Heart left ventricle (tissue), 16 donors: Measurements from ENCODE around the gene EVL. TPM values are rescaled to one million over a fixed set of nuclear protein-coding genes. Genes with fewer than 3 reads are reported as not detected.

Experiments used
- ATAC-seq, 4 donors: fragments of 200-7000 bp; cut with Tn5 transposase; one replicate each; pipeline ENCODE4 v1.9.1; 2020 to 2022; ENCODE audit warnings: moderate library complexity in 4 of 4, mild to moderate bottlenecking in 3 of 4, moderate number of reproducible peaks in 1 of 4
- DNase-seq, 5 donors: peaks; one replicate each; pipeline ENCODE4 v3.0.0-alpha.2; 2020
- H3K27ac ChIP-seq, 12 donors: fragments of 200-600 bp; sonication (generic) in 4 of 12; one replicate each; pipeline versions ENCODE4 v1.5.0 to v1.8.0; 2016 to 2022; ENCODE audit warnings: mild to moderate bottlenecking in 2 of 12
- H3K27me3 ChIP-seq, 9 donors: fragments of 200-600 bp; sonication (generic) in 2 of 9; one replicate each; pipeline versions ENCODE4 v1.5.1 to v1.8.0; 2016 to 2022; ENCODE audit warnings: mild to moderate bottlenecking in 3 of 9
- H3K36me3 ChIP-seq, 9 donors: fragments of 200-600 bp; sonication (generic) in 2 of 9; one replicate each; pipeline versions ENCODE4 v1.5.0 to v1.8.0; 2018 to 2022; ENCODE audit warnings: mild to moderate bottlenecking in 2 of 9
- H3K4me1 ChIP-seq, 12 donors: fragments of 200-600 bp; sonication (generic) in 4 of 12; one replicate each; pipeline versions ENCODE4 v1.5.0 to v1.8.0; 2016 to 2022; ENCODE audit warnings: mild to moderate bottlenecking in 3 of 12
- H3K4me3 ChIP-seq, 12 donors: fragments of 200-600 bp; sonication (generic) in 4 of 12; one replicate each; pipeline versions ENCODE4 v1.5.0 to v1.8.0; 2017 to 2022; ENCODE audit warnings: mild to moderate bottlenecking in 9 of 12, moderate library complexity in 4 of 12
- H3K9me3 ChIP-seq, 12 donors: fragments of 200-600 bp; sonication (generic) in 4 of 12; one replicate each; pipeline versions ENCODE4 v1.5.0 to v1.8.0; 2016 to 2022; ENCODE audit warnings: mild to moderate bottlenecking in 1 of 12
- CTCF ChIP-seq, 12 donors: fragments of 200-600 bp; sonication (generic) in 4 of 12; IDR thresholded peaks; one replicate each; pipeline versions ENCODE4 v1.5.0 to v1.8.0; 2018 to 2022; ENCODE audit warnings: antibody characterized with exemption in 12 of 12, mild to moderate bottlenecking in 5 of 12
- POLR2A ChIP-seq, 2 donors: fragments of 450-650 bp; IDR thresholded peaks; one replicate each; pipeline ENCODE4 v1.6.1; 2017; ENCODE audit warnings: antibody characterized with exemption in 2 of 2, mild to moderate bottlenecking in 2 of 2, moderate library complexity in 2 of 2
- WGBS, 4 donors: extraction: QIAGEN DNeasy Blood & Tissue Kit in 2 of 4; methylation state at CpG; one replicate each; pipeline versions ENCODE4 v1.1.5 to v1.1.7; 2013 to 2018; 5-methylcytosine and 5-hydroxymethylcytosine counted together
- intact Hi-C, 10 donors: fragments of 100-400 bp; cut with DNase I; formaldehyde crosslinking; loops; one replicate each; pipeline versions ENCODE4 v1.11.1 to v1.14.2; 2022
- polyA plus RNA-seq, 2 donors: library from polyadenylated mRNA; stranded (reverse); fragments of 200-250 nt; gene quantifications; one replicate each; pipeline ENCODE4 v1.2.3, GENCODE V29; 2013
- total RNA-seq, 9 donors: library from RNA; depleted of rRNA in 2 of 9; stranded (reverse); fragments of >200 nt in 2 of 9; fragmentation: NEBNext Ultra II Directional in 3 of 9; extraction: Animal tissue kit (Norgen Biotek cat#: 25700) in 3 of 9; gene quantifications; one replicate each; pipeline versions ENCODE4 v1.1.0 to v1.2.4, GENCODE V29; 2016 to 2023
- donor health status: ischemic (EF 13 %, LVEDD 7.1; RV severe dilation, severe dysfunction).
- donor health status: healthy with polysubstance abuse.
- donor health status: DM: no; HTN: yes; CAD: no.
- donor health status: DM: no; HTN: no; CAD: no.
- donor health status: ischemic (EF 25% LVEDD 6.9; RV normal size, moderate dysfunction).
- donor health status: ischemic (EF 25% LVEDD 5.7; RV mildly dilated, moderate dysfunction).
- donor health status: healthy.
- donor health status: DM: yes; HTN: yes; CAD: no.
- donor health status: ischemic (EF 35%, LVEDD 5.7; RV mildly dilated, moderate dysfunction).
- donor health status: nonischemic (EF 11% LVEDD 7.7; RV severe dilation, severe dysfunction).
- donor health status: DM: yes; HTN: yes; CAD: no.
- donor health status: PGD.
- donor health status: ischemic (EF 29% LVEDD 5.4; RV normal size, mild dysfunction).
- donor health status: nonischemic (EF 23%, LVEDD 6.1; RV moderate dilation, normal function).

The EVL gene
- total and polyA plus RNA-seq, 11 donors: 23.8 to 116 (median 39.9) TPM

- DNase-seq: no peak
- 77 to 82% (median 80%) methylated on average over 4 of the region's 4 CpGs for WGBS, 4 donors
- intact Hi-C loops: loop anchor here in 2 of 10 donors (5.0 kb wide), 1 partner anchor 48 kb away; no protein-coding TSS in a partner anchor
- Histone ChIP-seq H3K4me3 (no peak overlapping the region), H3K9me3 (no peaks in the 10 kb centered on the region), H3K36me3 (no peaks in the 10 kb centered on the region), H3K4me1 (peaks cover 0 to 55% (median 12%) of the 10 kb centered on the region in 12 donors), H3K27me3 (no peaks in the 10 kb centered on the region), H3K27ac (peak overlapping the region in 1 of 12 donors; percentile 18)
- TF ChIP-seq POLR2A (IDR thresholded peaks at IDR 0.05) (no peak), CTCF (IDR thresholded peaks at IDR 0.05) (no peak)
- ATAC-seq: no peak
Observed at GRCh38 chr14:100058777-100059437, 6.3 kb upstream of the EVL start.

DNA sequence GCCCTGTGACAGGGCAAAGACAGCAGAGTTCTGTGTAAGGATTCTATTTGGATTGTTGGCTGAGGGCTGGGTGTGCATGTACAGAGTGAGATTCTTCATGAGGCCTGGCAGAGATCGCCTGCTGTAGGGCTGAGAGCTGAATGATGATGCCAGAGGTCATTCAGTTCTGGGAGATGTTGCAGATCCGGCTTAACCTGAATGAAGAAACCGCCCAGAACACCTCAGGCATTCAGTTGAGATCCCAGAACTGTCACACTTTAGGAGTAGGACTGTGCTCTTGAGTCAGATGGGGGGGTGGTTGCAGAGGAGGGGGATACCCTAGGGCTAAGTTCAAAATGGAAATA lies 5.8 kb upstream of the EVL start:
- H3K36me3 ChIP-seq: no peaks in the 10 kb centered on the region
- H3K4me1 ChIP-seq: peaks cover 0 to 60% (median 12%) of the 10 kb centered on the region in 12 donors
- 55 to 74% (median 64%) methylated on average over 3 of the region's 3 CpGs for WGBS, 4 donors
- no peak overlapping the region for H3K4me3 ChIP-seq
- H3K27me3 ChIP-seq: no peaks in the 10 kb centered on the region
- intact Hi-C loops: loop anchor here in 2 of 10 donors (5.0 kb wide), 1 partner anchor 48 kb away; no protein-coding TSS in a partner anchor
- H3K27ac ChIP-seq: peak overlapping the region in 1 of 12 donors; percentile 18
- H3K9me3 ChIP-seq: no peaks in the 10 kb centered on the region
- TF ChIP-seq CTCF (IDR thresholded peaks at IDR 0.05) (no peak), POLR2A (IDR thresholded peaks at IDR 0.05) (no peak)
- peak; percentile 71 to 83 (median 73) for ATAC-seq
- DNase-seq: peak in 1 of 5 donors; percentile 38

DNA sequence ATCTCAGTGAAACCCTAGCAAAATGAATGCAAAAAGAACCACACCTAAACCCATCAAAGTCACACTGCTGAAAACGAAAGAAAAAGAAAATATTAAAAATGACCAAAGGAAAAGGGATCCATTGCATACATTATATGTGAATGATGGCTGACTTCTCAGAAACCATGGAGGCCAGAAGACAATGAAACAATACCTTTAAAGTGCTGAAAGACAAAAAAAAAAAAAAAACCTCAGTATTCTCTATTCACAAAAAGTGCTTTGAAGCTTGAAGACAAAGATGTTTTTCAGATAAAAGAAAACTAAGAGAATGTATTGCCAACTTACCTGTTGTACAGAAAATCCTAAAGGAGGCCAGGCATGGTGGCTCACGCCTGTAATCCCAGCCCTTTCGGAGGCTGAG lies 4.5 kb upstream of the EVL start:
- no peaks in the 10 kb centered on the region for H3K9me3 ChIP-seq
- H3K27ac ChIP-seq: no peak overlapping the region
- no peak overlapping the region for H3K4me3 ChIP-seq
- DNase-seq (no peak), ATAC-seq (no peak)
- no peaks in the 10 kb centered on the region for H3K36me3 ChIP-seq
- H3K27me3 ChIP-seq: no peaks in the 10 kb centered on the region
- TF ChIP-seq CTCF (IDR thresholded peaks at IDR 0.05) (no peak), POLR2A (IDR thresholded peaks at IDR 0.05) (no peak)
- peaks cover 0 to 73% (median 23%) of the 10 kb centered on the region in 12 donors for H3K4me1 ChIP-seq
- intact Hi-C loops: no loop called here
- 92 to 97% (median 95%) methylated on average over 3 of the region's 3 CpGs for WGBS, 4 donors

DNA sequence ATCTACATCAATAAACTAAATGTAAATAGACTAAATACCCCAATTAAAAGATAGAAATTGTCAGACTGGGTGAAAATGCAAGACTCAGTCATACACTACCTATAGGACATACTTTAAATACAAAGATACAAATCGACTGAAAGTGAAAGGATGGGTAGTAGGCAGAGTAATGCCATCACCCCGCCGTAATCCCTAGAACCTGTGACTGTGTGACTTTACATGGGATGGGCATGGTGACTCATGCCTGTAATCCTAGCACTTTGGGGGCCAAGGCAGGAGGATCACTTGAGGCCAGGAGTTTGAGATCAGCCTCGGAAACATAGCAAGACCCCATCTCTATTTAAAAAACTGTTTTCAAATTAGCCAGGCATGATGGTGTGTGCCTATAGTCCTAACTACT lies 2.6 kb upstream of the EVL start:
- 94 to 98% (median 96%) methylated on average over 4 of the region's 4 CpGs for WGBS, 4 donors
- intact Hi-C loops: no loop called here

More for the DNA sequence above, 2.6 kb upstream of the EVL start:
- H3K4me1 ChIP-seq: peaks cover 0 to 83% (median 25%) of the 10 kb centered on the region in 12 donors
- TF ChIP-seq CTCF (IDR thresholded peaks at IDR 0.05): no peak
- no peak for TF ChIP-seq POLR2A (IDR thresholded peaks at IDR 0.05)
- no peaks in the 10 kb centered on the region for H3K9me3 ChIP-seq
- H3K4me3 ChIP-seq: peak overlapping the region in 1 of 12 donors; percentile 7
- no peak for DNase-seq
- H3K27ac ChIP-seq: peak overlapping the region in 1 of 12 donors; percentile 93
- H3K27me3 ChIP-seq: no peaks in the 10 kb centered on the region
- no peak for ATAC-seq
- H3K36me3 ChIP-seq: no peaks in the 10 kb centered on the region
